Small intestine (tissue), 7 donors: ENCODE data around the gene LSM5. TPM values are rescaled to one million over a fixed set of nuclear protein-coding genes. Genes with fewer than 3 reads are reported as not detected.

Experiments used
- DNase-seq, 2 donors: peaks; one replicate each; pipeline versions ENCODE4 v3.0.0 to v3.0.0-alpha.2; 2013
- FAIRE-seq: peaks from 2 replicates; lab custom pipeline; 2012; peaks lifted over from hg19 to GRCh38; lab: Jason Lieb, UNC
- H3K27ac ChIP-seq, 3 donors: one replicate each; pipeline ENCODE4 v1.5.1; 2013; ENCODE audit warnings: low read length in 2 of 3, mild to moderate bottlenecking in 2 of 3, control low read depth in 1 of 3, inconsistent platforms in 1 of 3, low read depth in 1 of 3, moderate library complexity in 1 of 3
- H3K27me3 ChIP-seq, 3 donors: one replicate each; pipeline ENCODE4 v1.6.1; 2013; ENCODE audit warnings: low read length in 3 of 3, inconsistent platforms in 1 of 3; ENCODE audit not compliant: control insufficient read depth in 3 of 3, insufficient read depth in 3 of 3
- H3K36me3 ChIP-seq, 3 donors: one replicate each; pipeline ENCODE4 v1.6.1; 2013; ENCODE audit warnings: low read length in 3 of 3, inconsistent platforms in 1 of 3, low read depth in 1 of 3, mild to moderate bottlenecking in 1 of 3, moderate library complexity in 1 of 3; ENCODE audit not compliant: control insufficient read depth in 3 of 3, insufficient read depth in 2 of 3
- H3K4me1 ChIP-seq, 3 donors: one replicate each; pipeline ENCODE4 v1.6.1; 2013; ENCODE audit warnings: low read length in 2 of 3, inconsistent platforms in 1 of 3, low read depth in 1 of 3, mild to moderate bottlenecking in 1 of 3, moderate library complexity in 1 of 3; ENCODE audit not compliant: control insufficient read depth in 3 of 3, insufficient read depth in 2 of 3
- H3K4me3 ChIP-seq, 3 donors: one replicate each; pipeline ENCODE4 v1.5.1; 2013; ENCODE audit warnings: low read length in 3 of 3, control low read depth in 1 of 3, inconsistent platforms in 1 of 3, low read depth in 1 of 3, mild to moderate bottlenecking in 1 of 3, moderate library complexity in 1 of 3
- H3K9me3 ChIP-seq, 2 donors: one replicate each; pipeline ENCODE4 v1.6.1; 2013; ENCODE audit warnings: low read depth in 1 of 2, low read length in 1 of 2; ENCODE audit not compliant: control insufficient read depth in 2 of 2, insufficient read depth in 1 of 2
- WGBS, 3 donors: extraction: QIAGEN DNeasy Blood & Tissue Kit; methylation state at CpG; one replicate each; pipeline ENCODE4 v1.1.7; 2013; 5-methylcytosine and 5-hydroxymethylcytosine counted together
- polyA plus RNA-seq, 4 donors: library from polyadenylated mRNA; stranded (reverse) in 3 of 4; unstranded in 1 of 4; fragments of 200-250 nt in 3 of 4; fragments of 120-200 nt in 1 of 4; gene quantifications; one replicate each; pipeline versions ENCODE4 v1.2.1 to v1.2.3, GENCODE V29; 2013
- donor health status: healthy with polysubstance abuse.
- donor health status: control.
- donor health status: control.
- donor health status: Bipolar disorder and iron deficiency.
- donor health status: healthy.

LSM5 gene
- polyA plus RNA-seq, 4 donors: 56.7 to 126 (median 67.7) TPM

- Histone ChIP-seq H3K36me3 (peaks cover 0 to 15% (median 5%) of the 10 kb centered on the region in 3 donors), H3K4me3 (no peak overlapping the region), H3K27me3 (no peaks in the 10 kb centered on the region), H3K9me3 (peaks cover 0 to 9% of the 10 kb centered on the region in 2 donors), H3K4me1 (peaks cover 0 to 4% (median 0%) of the 10 kb centered on the region in 3 donors), H3K27ac (no peak overlapping the region)
- DNase-seq (no peak), FAIRE-seq (no peak)
- WGBS, 3 donors: 88 to 98% (median 91%) methylated on average over 5 of the region's 5 CpGs
Observed at GRCh38 chr7:32532716-32533115, 42.5 kb upstream of the LSM5 start.

- Histone ChIP-seq H3K4me1 (peaks cover 0 to 4% (median 0%) of the 10 kb centered on the region in 3 donors), H3K27ac (no peak overlapping the region), H3K9me3 (peaks cover 0 to 9% of the 10 kb centered on the region in 2 donors), H3K27me3 (no peaks in the 10 kb centered on the region), H3K4me3 (no peak overlapping the region), H3K36me3 (peaks cover 0 to 15% (median 5%) of the 10 kb centered on the region in 3 donors)
- FAIRE-seq (no peak), DNase-seq (no peak)
- 67 to 83% (median 78%) methylated on average over 3 of the region's 3 CpGs for WGBS, 3 donors
Observed at GRCh38 chr7:32532086-32532485, 41.9 kb upstream of the LSM5 start.

- peaks cover 0 to 15% (median 5%) of the 10 kb centered on the region in 3 donors for H3K36me3 ChIP-seq
- H3K9me3 ChIP-seq: peaks cover 0 to 9% of the 10 kb centered on the region in 2 donors
- H3K4me1 ChIP-seq: no peaks in the 10 kb centered on the region
- no peak overlapping the region for H3K4me3 ChIP-seq
- no peak overlapping the region for H3K27ac ChIP-seq
- H3K27me3 ChIP-seq: no peaks in the 10 kb centered on the region
- FAIRE-seq: no peak
- WGBS, 3 donors: 93 to 95% (median 94%) methylated on average over 13 of the region's 13 CpGs
- no peak for DNase-seq
Observed at GRCh38 chr7:32531402-32531801, 41.2 kb upstream of the LSM5 start.

GRCh38 chr7:32525839-32526238 is 35.7 kb upstream of the LSM5 start:
- no peaks in the 10 kb centered on the region for H3K27me3 ChIP-seq
- peaks cover 0 to 13% (median 0%) of the 10 kb centered on the region in 3 donors for H3K36me3 ChIP-seq
- WGBS, 3 donors: 86 to 95% (median 93%) methylated on average over 4 of the region's 4 CpGs
- H3K27ac ChIP-seq: no peak overlapping the region
- FAIRE-seq (no peak), DNase-seq (no peak)
- H3K9me3 ChIP-seq: peaks cover 0 to 9% of the 10 kb centered on the region in 2 donors
- no peak overlapping the region for H3K4me3 ChIP-seq
- H3K4me1 ChIP-seq: no peaks in the 10 kb centered on the region

GRCh38 chr7:32524631-32525030 is 34.5 kb upstream of the LSM5 start:
- H3K4me3 ChIP-seq: no peak overlapping the region
- peaks cover 0 to 13% (median 1%) of the 10 kb centered on the region in 3 donors for H3K36me3 ChIP-seq
- H3K9me3 ChIP-seq: peaks cover 0 to 20% of the 10 kb centered on the region in 2 donors
- no peak overlapping the region for H3K27ac ChIP-seq
- FAIRE-seq: no peak
- H3K4me1 ChIP-seq: no peaks in the 10 kb centered on the region
- no peaks in the 10 kb centered on the region for H3K27me3 ChIP-seq
- DNase-seq: no peak

GRCh38 chr7:32522746-32523530 is 32.8 kb upstream of the LSM5 start:
- WGBS, 3 donors: 89 to 95% (median 93%) methylated on average over 6 of the region's 6 CpGs
- no peak for DNase-seq
- Histone ChIP-seq H3K4me3 (no peak overlapping the region), H3K27ac (no peak overlapping the region), H3K36me3 (peaks cover 0 to 14% (median 2%) of the 10 kb centered on the region in 3 donors), H3K4me1 (no peaks in the 10 kb centered on the region), H3K9me3 (peaks cover 0 to 26% of the 10 kb centered on the region in 2 donors), H3K27me3 (no peaks in the 10 kb centered on the region)
- FAIRE-seq: no peak

- Histone ChIP-seq H3K36me3 (peaks cover 0 to 11% (median 2%) of the 10 kb centered on the region in 3 donors), H3K9me3 (peaks cover 0 to 29% of the 10 kb centered on the region in 2 donors), H3K4me1 (peaks cover 0 to 12% (median 6%) of the 10 kb centered on the region in 3 donors), H3K27me3 (no peaks in the 10 kb centered on the region), H3K4me3 (no peak overlapping the region), H3K27ac (no peak overlapping the region)
- WGBS, 3 donors: 69 to 94% (median 93%) methylated on average over 2 of the region's 2 CpGs
- FAIRE-seq: no peak
- DNase-seq: no peak
Observed at GRCh38 chr7:32519763-32520162, 29.6 kb upstream of the LSM5 start.

- Histone ChIP-seq H3K27ac (no peak overlapping the region), H3K4me3 (no peak overlapping the region), H3K4me1 (peaks cover 0 to 12% (median 6%) of the 10 kb centered on the region in 3 donors), H3K36me3 (peaks cover 0 to 9% (median 2%) of the 10 kb centered on the region in 3 donors), H3K9me3 (peaks cover 0 to 35% of the 10 kb centered on the region in 2 donors), H3K27me3 (no peaks in the 10 kb centered on the region)
- 89 to 97% (median 92%) methylated on average over 2 of the region's 2 CpGs for WGBS, 3 donors
- DNase-seq (no peak), FAIRE-seq (no peak)
Observed at GRCh38 chr7:32518534-32519140, 28.5 kb upstream of the LSM5 start.
